ENCODE results near the gene FSD1L. TPM values are rescaled to one million over a fixed set of nuclear protein-coding genes. Genes with fewer than 3 reads are reported as not detected.

The FSD1L gene
- total RNA-seq, 1 donor from 2014 or later = 3.3 TPM

DNA sequence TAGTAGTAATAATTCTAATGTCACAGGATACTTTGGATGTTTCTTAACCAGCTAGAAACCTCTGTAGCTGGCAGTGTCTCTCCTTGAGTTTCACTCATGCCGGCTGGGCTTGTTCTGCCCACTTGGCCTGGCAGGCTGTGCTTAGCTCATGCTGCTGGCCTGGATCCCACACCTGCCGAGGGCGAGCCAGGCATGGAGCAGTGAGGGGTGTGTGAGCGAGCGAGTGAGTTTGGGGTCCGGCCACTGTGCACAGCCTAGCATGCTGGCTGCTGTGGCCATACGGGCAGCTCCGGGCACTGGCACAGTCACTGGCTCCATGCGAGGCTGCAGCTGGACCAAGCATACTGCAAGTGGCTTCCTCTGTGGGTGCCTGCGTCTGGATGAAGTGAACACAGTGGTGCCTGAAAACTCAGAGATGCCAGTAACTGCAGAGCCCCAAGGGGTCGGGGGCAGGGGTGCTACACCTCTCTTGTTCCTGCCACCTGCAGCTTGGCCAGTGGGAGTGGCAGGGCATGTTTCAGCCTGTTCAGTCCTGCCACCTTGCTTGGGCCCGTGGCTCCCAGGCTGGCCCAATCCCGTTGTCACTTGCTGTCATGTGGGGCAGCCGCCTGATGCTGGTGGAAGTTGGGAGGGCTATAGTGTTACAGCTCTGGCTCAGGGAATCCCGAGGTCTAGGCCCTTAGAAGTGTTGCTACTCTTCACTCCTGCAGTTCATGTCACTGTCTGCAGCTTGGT is 9.9 kb downstream of the FSD1L start:
- Histone ChIP-seq H3K27me3 (ENCODE audit: control insufficient read depth, insufficient read depth, low read length) (no peaks in the 10 kb centered on the region), H3K4me3 (ENCODE audit: low read depth, low read length) (no peak overlapping the region), H3K36me3 (ENCODE audit: control insufficient read depth, insufficient read depth, low read length) (no peaks in the 10 kb centered on the region)
- TF ChIP-seq, protein P1, sequence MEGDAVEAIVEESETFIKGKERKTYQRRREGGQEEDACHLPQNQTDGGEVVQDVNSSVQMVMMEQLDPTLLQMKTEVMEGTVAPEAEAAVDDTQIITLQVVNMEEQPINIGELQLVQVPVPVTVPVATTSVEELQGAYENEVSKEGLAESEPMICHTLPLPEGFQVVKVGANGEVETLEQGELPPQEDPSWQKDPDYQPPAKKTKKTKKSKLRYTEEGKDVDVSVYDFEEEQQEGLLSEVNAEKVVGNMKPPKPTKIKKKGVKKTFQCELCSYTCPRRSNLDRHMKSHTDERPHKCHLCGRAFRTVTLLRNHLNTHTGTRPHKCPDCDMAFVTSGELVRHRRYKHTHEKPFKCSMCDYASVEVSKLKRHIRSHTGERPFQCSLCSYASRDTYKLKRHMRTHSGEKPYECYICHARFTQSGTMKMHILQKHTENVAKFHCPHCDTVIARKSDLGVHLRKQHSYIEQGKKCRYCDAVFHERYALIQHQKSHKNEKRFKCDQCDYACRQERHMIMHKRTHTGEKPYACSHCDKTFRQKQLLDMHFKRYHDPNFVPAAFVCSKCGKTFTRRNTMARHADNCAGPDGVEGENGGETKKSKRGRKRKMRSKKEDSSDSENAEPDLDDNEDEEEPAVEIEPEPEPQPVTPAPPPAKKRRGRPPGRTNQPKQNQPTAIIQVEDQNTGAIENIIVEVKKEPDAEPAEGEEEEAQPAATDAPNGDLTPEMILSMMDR (IDR thresholded peaks at IDR 0.05; ENCODE audit: insufficient read depth, low read length, poor library complexity, severe bottlenecking) = no peak
- no peak for DNase-seq (ENCODE audit: low read depth)

DNA sequence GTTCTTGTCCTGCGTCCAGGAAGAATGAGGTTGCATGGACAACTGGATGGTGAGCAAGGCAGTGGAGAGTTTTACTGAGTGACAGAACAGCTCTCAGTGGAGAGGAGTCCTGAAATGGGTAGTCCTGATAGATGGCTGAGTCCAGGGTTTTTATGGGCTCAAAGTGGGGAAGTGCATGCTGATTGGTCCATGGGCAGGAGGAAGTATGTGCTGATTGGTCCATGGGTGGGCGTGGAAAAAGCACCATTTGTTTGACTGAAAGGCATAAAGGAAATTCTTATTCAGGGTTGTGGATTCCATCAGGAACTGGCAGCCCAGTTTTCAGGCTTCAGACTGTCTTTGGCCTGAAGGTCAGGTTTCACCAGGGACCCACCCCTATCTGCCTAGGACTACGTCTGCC is 10.6 kb downstream of the FSD1L start:
- Histone ChIP-seq H3K36me3 (ENCODE audit: control insufficient read depth, insufficient read depth, low read length) (no peaks in the 10 kb centered on the region), H3K27me3 (ENCODE audit: control insufficient read depth, insufficient read depth, low read length) (no peaks in the 10 kb centered on the region), H3K4me3 (ENCODE audit: low read depth, low read length) (no peak overlapping the region)
- no peak for DNase-seq (ENCODE audit: low read depth)
- TF ChIP-seq, protein P1 (IDR thresholded peaks at IDR 0.05; ENCODE audit: insufficient read depth, low read length, poor library complexity, severe bottlenecking) = no peak

DNA sequence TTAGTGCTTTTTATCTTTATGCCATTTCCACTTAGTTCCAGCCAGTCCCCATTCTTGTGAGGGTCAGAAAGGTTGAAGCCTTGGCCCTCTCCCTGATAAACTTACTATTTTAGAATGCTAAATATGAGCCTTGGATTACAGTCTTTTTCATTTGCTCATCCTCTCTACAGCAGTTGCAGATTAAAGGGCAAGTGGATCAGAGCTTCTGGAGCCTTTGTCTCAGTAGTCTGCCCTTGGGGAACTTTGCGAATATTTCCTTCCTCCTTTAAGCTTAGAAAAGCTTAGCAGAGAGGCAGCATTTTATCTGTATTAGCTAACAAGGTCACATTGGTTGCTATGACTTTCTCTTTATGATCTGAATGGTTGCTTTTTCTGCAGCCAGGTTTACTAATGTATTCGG is 11.5 kb downstream of the FSD1L start:
- DNase-seq (ENCODE audit: low read depth) = no peak
- H3K36me3 ChIP-seq (ENCODE audit: control insufficient read depth, insufficient read depth, low read length) = no peaks in the 10 kb centered on the region
- TF ChIP-seq, protein P1 (IDR thresholded peaks at IDR 0.05; ENCODE audit: insufficient read depth, low read length, poor library complexity, severe bottlenecking) = no peak
- H3K4me3 ChIP-seq (ENCODE audit: low read depth, low read length) = no peak overlapping the region
- no peaks in the 10 kb centered on the region for H3K27me3 ChIP-seq (ENCODE audit: control insufficient read depth, insufficient read depth, low read length)

DNA sequence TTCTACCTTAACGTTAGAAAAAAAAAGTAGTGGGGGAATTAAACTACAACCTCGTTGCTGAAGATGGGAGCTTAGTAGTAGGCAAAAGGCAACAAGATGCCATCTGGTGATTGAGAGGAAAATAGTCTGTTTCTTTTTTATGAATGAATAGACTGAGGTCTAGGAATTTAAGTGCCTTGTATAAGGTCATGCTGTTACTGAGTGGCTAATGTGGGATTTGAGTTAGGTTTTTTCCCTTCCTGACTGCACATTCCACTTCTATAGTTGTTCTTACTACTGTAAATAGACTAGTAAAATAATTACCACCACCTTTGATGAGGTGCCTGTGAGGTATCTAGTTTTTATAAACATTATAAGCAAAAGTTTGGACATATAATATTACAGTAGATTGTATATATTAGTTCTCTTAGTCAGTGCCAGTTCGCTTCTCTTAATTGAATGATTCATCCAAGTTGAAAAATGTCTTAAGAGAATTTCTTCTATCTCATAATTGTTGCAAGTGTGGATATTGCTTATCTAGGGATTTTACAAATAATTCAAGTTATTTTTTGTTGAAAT is 19.1 kb downstream of the FSD1L start:
- TF ChIP-seq, protein P1 (IDR thresholded peaks at IDR 0.05; ENCODE audit: insufficient read depth, low read length, poor library complexity, severe bottlenecking) = no peak
- DNase-seq (ENCODE audit: low read depth) = no peak
- H3K27me3 ChIP-seq (ENCODE audit: control insufficient read depth, insufficient read depth, low read length) = no peaks in the 10 kb centered on the region
- H3K36me3 ChIP-seq (ENCODE audit: control insufficient read depth, insufficient read depth, low read length) = peaks cover 1% of the 10 kb centered on the region
- H3K4me3 ChIP-seq (ENCODE audit: low read depth, low read length) = no peak overlapping the region

DNA sequence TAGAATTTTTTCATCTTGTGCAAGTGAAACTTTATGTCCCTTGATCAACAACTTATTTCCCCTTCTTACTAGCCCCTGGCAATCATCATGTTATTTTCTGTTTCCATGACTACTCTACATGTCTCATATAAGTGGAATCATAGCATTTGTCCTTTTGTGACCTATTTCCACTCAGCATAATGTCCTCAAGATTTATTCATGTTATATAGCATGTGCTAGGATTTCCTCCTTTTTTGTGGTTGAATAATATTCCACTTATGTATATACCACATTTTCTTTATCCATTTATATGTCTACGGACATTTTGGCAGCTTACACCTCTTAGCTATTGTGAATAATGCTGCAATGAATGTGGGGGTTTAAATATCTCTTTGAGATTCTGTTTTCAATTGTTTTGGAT is 21.0 kb downstream of the FSD1L start:
- TF ChIP-seq, protein P1 (IDR thresholded peaks at IDR 0.05; ENCODE audit: insufficient read depth, low read length, poor library complexity, severe bottlenecking) = no peak
- Histone ChIP-seq H3K36me3 (ENCODE audit: control insufficient read depth, insufficient read depth, low read length) (peaks cover 1% of the 10 kb centered on the region), H3K4me3 (ENCODE audit: low read depth, low read length) (no peak overlapping the region), H3K27me3 (ENCODE audit: control insufficient read depth, insufficient read depth, low read length) (no peaks in the 10 kb centered on the region)
- DNase-seq (ENCODE audit: low read depth) = no peak

DNA sequence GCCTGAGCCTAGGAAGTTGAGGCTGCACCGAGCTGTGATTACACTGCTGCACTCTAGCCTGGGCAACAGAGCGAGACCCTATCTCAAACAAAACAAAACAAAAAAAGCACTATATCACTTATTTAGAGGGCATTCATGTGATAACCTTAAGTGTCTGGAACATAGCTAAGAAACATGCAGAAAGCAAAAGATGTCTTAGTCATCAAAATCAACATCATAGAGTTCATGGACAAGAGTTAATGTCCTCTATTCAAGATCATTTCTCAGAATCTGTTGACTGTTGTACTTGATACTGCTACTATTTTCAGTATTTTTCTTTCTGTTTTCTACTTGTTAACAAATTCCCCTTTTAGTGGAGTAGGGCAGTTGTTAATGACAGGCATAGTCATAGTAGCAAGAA is 25.4 kb downstream of the FSD1L start:
- TF ChIP-seq, protein P1 (IDR thresholded peaks at IDR 0.05; ENCODE audit: insufficient read depth, low read length, poor library complexity, severe bottlenecking) = no peak

More for the DNA sequence above, 25.4 kb downstream of the FSD1L start:
- Histone ChIP-seq H3K27me3 (ENCODE audit: control insufficient read depth, insufficient read depth, low read length) (no peaks in the 10 kb centered on the region), H3K4me3 (ENCODE audit: low read depth, low read length) (no peak overlapping the region), H3K36me3 (ENCODE audit: control insufficient read depth, insufficient read depth, low read length) (peaks cover 1% of the 10 kb centered on the region)
- no peak for DNase-seq (ENCODE audit: low read depth)
